WTC11 (cell line): ENCODE data around the gene DAND5. TPM values are rescaled to one million over a fixed set of nuclear protein-coding genes. Genes with fewer than 3 reads are reported as not detected.

Experiments used
- ATAC-seq: fragments of 200-7000 bp; cut with Tn5 transposase; 2 replicates; pipeline ENCODE4 v1.10.0; 2021; ENCODE audit warnings: mild to moderate bottlenecking, moderate library complexity
- CTCF ChIA-PET: fragments of 300-600 bp; sonication (Branson Sonifier 250); formaldehyde crosslinking; loops from one replicate; lab custom pipeline; 2021; ENCODE audit warnings: antibody characterized with exemption; lab: Charles Lee
- POLR2A ChIA-PET: fragments of 350-600 bp; sonication (Branson Sonifier 250); formaldehyde crosslinking; loops from one replicate; lab custom pipeline; 2021; ENCODE audit warnings: antibody characterized with exemption; lab: Charles Lee
- DNase-seq: peaks from one replicate; pipeline ENCODE4 v3.0.0; 2021; ENCODE audit warnings: low spot score
- H3K27ac Mint-ChIP-seq: 2 replicates; pipeline ENCODE4 v1.8.0; 2021; ENCODE audit warnings: mixed read lengths
- H3K27me3 Mint-ChIP-seq: 2 replicates; pipeline ENCODE4 v1.8.0; 2021; ENCODE audit warnings: low read depth, mild to moderate bottlenecking, moderate library complexity, mixed read lengths
- H3K36me3 Mint-ChIP-seq: 2 replicates; pipeline ENCODE4 v1.8.0; 2021; ENCODE audit warnings: mixed read lengths
- H3K4me1 Mint-ChIP-seq: 2 replicates; pipeline ENCODE4 v1.8.0; 2022; ENCODE audit warnings: mixed read lengths
- H3K4me3 Mint-ChIP-seq: 2 replicates; pipeline ENCODE4 v1.8.0; 2021; ENCODE audit warnings: mild to moderate bottlenecking, moderate library complexity, mixed read lengths
- H3K9me3 Mint-ChIP-seq: 2 replicates; pipeline ENCODE4 v1.8.0; 2021; ENCODE audit warnings: mixed read lengths
- ATF2 ChIP-seq: sonication (generic); formaldehyde crosslinking; IDR thresholded peaks from 2 replicates; pipeline ENCODE4 v1.8.1; 2022; ENCODE audit warnings: low read depth, missing genetic modification reagents, borderline replicate concordance
- ETV6 ChIP-seq: sonication (generic); formaldehyde crosslinking; IDR thresholded peaks from 2 replicates; pipeline ENCODE4 v1.8.1; 2022; ENCODE audit warnings: mild to moderate bottlenecking, missing genetic modification reagents
- FOXP1 ChIP-seq: sonication (generic); formaldehyde crosslinking; IDR thresholded peaks from 2 replicates; pipeline ENCODE4 v1.8.0; 2022; ENCODE audit warnings: missing genetic modification reagents, mild to moderate bottlenecking, moderate library complexity, borderline replicate concordance
- IRF1 ChIP-seq: sonication (generic); formaldehyde crosslinking; IDR thresholded peaks from 2 replicates; pipeline ENCODE4 v1.8.0; 2023; ENCODE audit warnings: missing genetic modification reagents
- JAZF1 ChIP-seq: fragments of 250-450 bp; sonication (Bioruptor Pico); IDR thresholded peaks from 2 replicates; pipeline ENCODE4 v1.9.0; 2021; ENCODE audit warnings: moderate library complexity, mild to moderate bottlenecking, inconsistent platforms
- NFE2L1 ChIP-seq: sonication (generic); formaldehyde crosslinking; IDR thresholded peaks from 2 replicates; pipeline ENCODE4 v1.8.1; 2023; ENCODE audit warnings: missing genetic modification reagents
- NR3C1 ChIP-seq: sonication (generic); formaldehyde crosslinking; conservative IDR thresholded peaks from 2 replicates; pipeline ENCODE4 v1.8.1; 2023; ENCODE audit warnings: low read depth, mild to moderate bottlenecking, missing genetic modification reagents
- OVOL2 ChIP-seq: fragments of 250-450 bp; sonication (Bioruptor Pico); IDR thresholded peaks from 2 replicates; pipeline ENCODE4 v1.9.0; 2021; ENCODE audit warnings: mild to moderate bottlenecking, borderline replicate concordance
- PRRX2 ChIP-seq: fragments of 250-450 bp; sonication (Bioruptor Pico); IDR thresholded peaks from 2 replicates; pipeline ENCODE4 v1.8.0; 2021; ENCODE audit warnings: mild to moderate bottlenecking
- TEAD4 ChIP-seq: sonication (generic); formaldehyde crosslinking; IDR thresholded peaks from 2 replicates; pipeline ENCODE4 v1.8.0; 2022; ENCODE audit warnings: mild to moderate bottlenecking, missing genetic modification reagents
- ZNF512 ChIP-seq: sonication (generic); formaldehyde crosslinking; IDR thresholded peaks from 2 replicates; pipeline ENCODE4 v1.8.1; 2022; ENCODE audit warnings: missing genetic modification reagents, borderline replicate concordance
- total RNA-seq: library from RNA; stranded (reverse); gene quantifications from 3 replicates; pipeline ENCODE4 v1.2.3, GENCODE V29; 2021
- TF ChIP-seq, protein P1 (sequence below): sonication (generic); formaldehyde crosslinking; conservative IDR thresholded peaks from 2 replicates; pipeline ENCODE4 v1.8.1; 2022; ENCODE audit warnings: mild to moderate bottlenecking, missing genetic modification reagents
- TF ChIP-seq, protein P2 (sequence below): sonication (generic); formaldehyde crosslinking; IDR thresholded peaks from 2 replicates; pipeline ENCODE4 v1.8.1; 2023; ENCODE audit warnings: mild to moderate bottlenecking, moderate library complexity, missing genetic modification reagents
- TF ChIP-seq, protein P3 (sequence below): sonication (generic); formaldehyde crosslinking; IDR thresholded peaks from 2 replicates; pipeline ENCODE4 v1.8.0; 2023; ENCODE audit warnings: missing genetic modification reagents, mild to moderate bottlenecking, borderline replicate concordance

Gene DAND5
- total RNA-seq, 1 experiment from 2014 or later, result 0.22 TPM

GRCh38 chr19:12924621-12925310 is 44.6 kb upstream of the DAND5 start:
- CTCF ChIA-PET, result interaction anchor here (1.5 kb wide), 1 partner anchor 40 kb away, joined by 3 read pairs; no protein-coding TSS in a partner anchor
- no peak overlapping the region for H3K27ac Mint-ChIP-seq
- no peaks in the 10 kb centered on the region for H3K27me3 Mint-ChIP-seq
- no peak for DNase-seq
- H3K4me1 Mint-ChIP-seq, result no peaks in the 10 kb centered on the region
- TF ChIP-seq ATF2 (CRISPR knock-in tag) (no peak), ZNF512 (CRISPR knock-in tag) (no peak), JAZF1 (CRISPR knock-in tag) (no peak), FOXP1 (CRISPR knock-in tag) (no peak), OVOL2 (CRISPR knock-in tag) (no peak), TEAD4 (no peak), IRF1 (CRISPR knock-in tag) (no peak), ETV6 (CRISPR knock-in tag) (no peak), NFE2L1 (CRISPR knock-in tag) (no peak), NR3C1 (CRISPR knock-in tag) (no peak), PRRX2 (no peak)
- TF ChIP-seq, protein P1, sequence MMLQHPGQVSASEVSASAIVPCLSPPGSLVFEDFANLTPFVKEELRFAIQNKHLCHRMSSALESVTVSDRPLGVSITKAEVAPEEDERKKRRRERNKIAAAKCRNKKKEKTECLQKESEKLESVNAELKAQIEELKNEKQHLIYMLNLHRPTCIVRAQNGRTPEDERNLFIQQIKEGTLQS (CRISPR knock-in tag), result no peak
- TF ChIP-seq, protein P2, sequence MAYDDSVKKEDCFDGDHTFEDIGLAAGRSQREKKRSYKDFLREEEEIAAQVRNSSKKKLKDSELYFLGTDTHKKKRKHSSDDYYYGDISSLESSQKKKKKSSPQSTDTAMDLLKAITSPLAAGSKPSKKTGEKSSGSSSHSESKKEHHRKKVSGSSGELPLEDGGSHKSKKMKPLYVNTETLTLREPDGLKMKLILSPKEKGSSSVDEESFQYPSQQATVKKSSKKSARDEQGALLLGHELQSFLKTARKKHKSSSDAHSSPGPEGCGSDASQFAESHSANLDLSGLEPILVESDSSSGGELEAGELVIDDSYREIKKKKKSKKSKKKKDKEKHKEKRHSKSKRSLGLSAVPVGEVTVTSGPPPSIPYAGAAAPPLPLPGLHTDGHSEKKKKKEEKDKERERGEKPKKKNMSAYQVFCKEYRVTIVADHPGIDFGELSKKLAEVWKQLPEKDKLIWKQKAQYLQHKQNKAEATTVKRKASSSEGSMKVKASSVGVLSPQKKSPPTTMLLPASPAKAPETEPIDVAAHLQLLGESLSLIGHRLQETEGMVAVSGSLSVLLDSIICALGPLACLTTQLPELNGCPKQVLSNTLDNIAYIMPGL (CRISPR knock-in tag), result no peak
- TF ChIP-seq, protein P3, sequence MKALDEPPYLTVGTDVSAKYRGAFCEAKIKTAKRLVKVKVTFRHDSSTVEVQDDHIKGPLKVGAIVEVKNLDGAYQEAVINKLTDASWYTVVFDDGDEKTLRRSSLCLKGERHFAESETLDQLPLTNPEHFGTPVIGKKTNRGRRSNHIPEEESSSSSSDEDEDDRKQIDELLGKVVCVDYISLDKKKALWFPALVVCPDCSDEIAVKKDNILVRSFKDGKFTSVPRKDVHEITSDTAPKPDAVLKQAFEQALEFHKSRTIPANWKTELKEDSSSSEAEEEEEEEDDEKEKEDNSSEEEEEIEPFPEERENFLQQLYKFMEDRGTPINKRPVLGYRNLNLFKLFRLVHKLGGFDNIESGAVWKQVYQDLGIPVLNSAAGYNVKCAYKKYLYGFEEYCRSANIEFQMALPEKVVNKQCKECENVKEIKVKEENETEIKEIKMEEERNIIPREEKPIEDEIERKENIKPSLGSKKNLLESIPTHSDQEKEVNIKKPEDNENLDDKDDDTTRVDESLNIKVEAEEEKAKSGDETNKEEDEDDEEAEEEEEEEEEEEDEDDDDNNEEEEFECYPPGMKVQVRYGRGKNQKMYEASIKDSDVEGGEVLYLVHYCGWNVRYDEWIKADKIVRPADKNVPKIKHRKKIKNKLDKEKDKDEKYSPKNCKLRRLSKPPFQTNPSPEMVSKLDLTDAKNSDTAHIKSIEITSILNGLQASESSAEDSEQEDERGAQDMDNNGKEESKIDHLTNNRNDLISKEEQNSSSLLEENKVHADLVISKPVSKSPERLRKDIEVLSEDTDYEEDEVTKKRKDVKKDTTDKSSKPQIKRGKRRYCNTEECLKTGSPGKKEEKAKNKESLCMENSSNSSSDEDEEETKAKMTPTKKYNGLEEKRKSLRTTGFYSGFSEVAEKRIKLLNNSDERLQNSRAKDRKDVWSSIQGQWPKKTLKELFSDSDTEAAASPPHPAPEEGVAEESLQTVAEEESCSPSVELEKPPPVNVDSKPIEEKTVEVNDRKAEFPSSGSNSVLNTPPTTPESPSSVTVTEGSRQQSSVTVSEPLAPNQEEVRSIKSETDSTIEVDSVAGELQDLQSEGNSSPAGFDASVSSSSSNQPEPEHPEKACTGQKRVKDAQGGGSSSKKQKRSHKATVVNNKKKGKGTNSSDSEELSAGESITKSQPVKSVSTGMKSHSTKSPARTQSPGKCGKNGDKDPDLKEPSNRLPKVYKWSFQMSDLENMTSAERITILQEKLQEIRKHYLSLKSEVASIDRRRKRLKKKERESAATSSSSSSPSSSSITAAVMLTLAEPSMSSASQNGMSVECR, result no peak
- TF ChIP-seq, all 79 proteins: peak for 0
- H3K9me3 Mint-ChIP-seq, result no peaks in the 10 kb centered on the region
- POLR2A ChIA-PET, result no interaction called here
- H3K36me3 Mint-ChIP-seq, result peaks cover 64% of the 10 kb centered on the region
- ATAC-seq, result no peak
- no peak overlapping the region for H3K4me3 Mint-ChIP-seq
